ENCODE results near the gene SORCS2. TPM values are rescaled to one million over a fixed set of nuclear protein-coding genes. Genes with fewer than 3 reads are reported as not detected.

SORCS2 gene
- total RNA-seq, 2 experiments from 2014 or later = 0.03 TPM; not detected in 1

DNA sequence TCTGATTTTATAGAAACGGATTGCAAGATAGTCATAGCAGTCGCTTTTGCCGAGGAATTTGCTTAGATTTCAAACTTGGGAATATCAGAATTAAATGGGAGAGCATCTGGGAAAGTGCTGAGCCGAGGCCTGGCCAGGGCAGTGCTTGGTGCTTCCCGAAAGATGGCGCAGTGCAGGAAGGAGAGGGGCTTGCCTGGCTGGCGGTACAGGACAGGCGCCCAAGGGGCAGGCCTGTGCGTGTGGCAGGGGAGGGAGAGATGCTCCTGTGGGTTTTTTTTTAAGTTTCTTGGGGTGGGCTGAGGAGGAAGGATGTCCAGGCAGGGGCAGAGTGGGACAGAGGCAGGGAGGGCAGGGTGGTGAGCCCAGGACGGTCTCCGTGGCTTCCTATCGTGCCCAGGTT is 506.2 kb downstream of the SORCS2 start:
- Histone ChIP-seq H4K20me1 (ENCODE audit: insufficient read depth, low read length) (no peaks in the 10 kb centered on the region), H3K4me2 (ENCODE audit: low read length) (no peak overlapping the region), H3K27ac (ENCODE audit: low read depth, low read length, poor library complexity, severe bottlenecking) (no peak overlapping the region), H3K9me2 (ENCODE audit: insufficient read depth, low read length) (no peaks in the 10 kb centered on the region), H3K79me2 (ENCODE audit: insufficient read depth, low read depth, low read length) (no peaks in the 10 kb centered on the region), H3K9me3 (ENCODE audit: low read length) (no peaks in the 10 kb centered on the region), H3K4me3 (ENCODE audit: low read depth, low read length, poor library complexity, severe bottlenecking) (no peak overlapping the region), H3K4me1 (ENCODE audit: insufficient read depth, low read length, poor library complexity, severe bottlenecking) (no peaks in the 10 kb centered on the region), H3K36me3 (ENCODE audit: insufficient read depth, low read length) (no peaks in the 10 kb centered on the region), H2AFZ (ENCODE audit: low read length) (no peak overlapping the region)
- POLR2A ChIA-PET = no interaction called here
- TF ChIP-seq, protein P1, sequence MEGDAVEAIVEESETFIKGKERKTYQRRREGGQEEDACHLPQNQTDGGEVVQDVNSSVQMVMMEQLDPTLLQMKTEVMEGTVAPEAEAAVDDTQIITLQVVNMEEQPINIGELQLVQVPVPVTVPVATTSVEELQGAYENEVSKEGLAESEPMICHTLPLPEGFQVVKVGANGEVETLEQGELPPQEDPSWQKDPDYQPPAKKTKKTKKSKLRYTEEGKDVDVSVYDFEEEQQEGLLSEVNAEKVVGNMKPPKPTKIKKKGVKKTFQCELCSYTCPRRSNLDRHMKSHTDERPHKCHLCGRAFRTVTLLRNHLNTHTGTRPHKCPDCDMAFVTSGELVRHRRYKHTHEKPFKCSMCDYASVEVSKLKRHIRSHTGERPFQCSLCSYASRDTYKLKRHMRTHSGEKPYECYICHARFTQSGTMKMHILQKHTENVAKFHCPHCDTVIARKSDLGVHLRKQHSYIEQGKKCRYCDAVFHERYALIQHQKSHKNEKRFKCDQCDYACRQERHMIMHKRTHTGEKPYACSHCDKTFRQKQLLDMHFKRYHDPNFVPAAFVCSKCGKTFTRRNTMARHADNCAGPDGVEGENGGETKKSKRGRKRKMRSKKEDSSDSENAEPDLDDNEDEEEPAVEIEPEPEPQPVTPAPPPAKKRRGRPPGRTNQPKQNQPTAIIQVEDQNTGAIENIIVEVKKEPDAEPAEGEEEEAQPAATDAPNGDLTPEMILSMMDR (conservative IDR thresholded peaks at IDR 0.05; ENCODE audit: low read length) = no peak
- TF ChIP-seq EZH2phosphoT487 (IDR thresholded peaks at IDR 0.05; ENCODE audit: borderline replicate concordance, low read depth, low read length) = no peak
- intact Hi-C loops (cut with micrococcal nuclease; ENCODE audit: unreplicated experiment) = no loop called here
- CTCF ChIA-PET (ENCODE audit: unreplicated experiment) = no interaction called here
- no peak for DNase-seq (ENCODE audit: low spot score)
- BruUV-seq (replicated peaks) = no TSS peak

DNA sequence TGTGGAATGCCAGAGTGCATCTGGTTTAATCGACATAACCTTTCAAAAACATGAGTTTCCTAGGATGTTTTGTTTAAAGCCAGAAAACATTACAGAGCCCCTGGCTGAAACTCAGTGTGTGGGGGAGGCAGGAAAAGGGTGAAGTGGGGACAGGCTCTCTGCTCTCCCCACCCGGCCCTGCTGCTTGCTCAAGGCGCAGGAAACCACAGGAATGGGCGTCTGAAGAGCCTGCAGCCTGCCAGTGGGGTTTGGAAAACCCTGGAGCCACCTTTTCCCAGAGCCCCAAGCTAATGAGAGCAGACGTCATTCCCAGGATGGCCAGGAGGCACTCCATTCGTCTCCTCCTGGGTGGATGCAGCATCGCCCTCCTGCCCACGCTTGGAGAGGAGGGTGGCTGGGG is 506.7 kb downstream of the SORCS2 start:
- no peak overlapping the region for H3K27ac ChIP-seq (ENCODE audit: low read depth, low read length, poor library complexity, severe bottlenecking)
- TF ChIP-seq, protein P1 (conservative IDR thresholded peaks at IDR 0.05; ENCODE audit: low read length) = no peak
- TF ChIP-seq EZH2phosphoT487 (IDR thresholded peaks at IDR 0.05; ENCODE audit: borderline replicate concordance, low read depth, low read length) = no peak
- no peak overlapping the region for H3K4me3 ChIP-seq (ENCODE audit: low read depth, low read length, poor library complexity, severe bottlenecking)
- DNase-seq (ENCODE audit: low spot score) = no peak
- H3K9me2 ChIP-seq (ENCODE audit: insufficient read depth, low read length) = no peaks in the 10 kb centered on the region
- no peaks in the 10 kb centered on the region for H3K4me1 ChIP-seq (ENCODE audit: insufficient read depth, low read length, poor library complexity, severe bottlenecking)
- intact Hi-C loops (cut with micrococcal nuclease; ENCODE audit: unreplicated experiment) = no loop called here
- no peaks in the 10 kb centered on the region for H3K79me2 ChIP-seq (ENCODE audit: insufficient read depth, low read depth, low read length)
- H2AFZ ChIP-seq (ENCODE audit: low read length) = no peak overlapping the region
- CTCF ChIA-PET (ENCODE audit: unreplicated experiment) = no interaction called here
- POLR2A ChIA-PET = no interaction called here
- BruUV-seq (replicated peaks) = no TSS peak
- no peaks in the 10 kb centered on the region for H4K20me1 ChIP-seq (ENCODE audit: insufficient read depth, low read length)
- H3K4me2 ChIP-seq (ENCODE audit: low read length) = no peak overlapping the region
- H3K9me3 ChIP-seq (ENCODE audit: low read length) = no peaks in the 10 kb centered on the region
- H3K36me3 ChIP-seq (ENCODE audit: insufficient read depth, low read length) = no peaks in the 10 kb centered on the region

DNA sequence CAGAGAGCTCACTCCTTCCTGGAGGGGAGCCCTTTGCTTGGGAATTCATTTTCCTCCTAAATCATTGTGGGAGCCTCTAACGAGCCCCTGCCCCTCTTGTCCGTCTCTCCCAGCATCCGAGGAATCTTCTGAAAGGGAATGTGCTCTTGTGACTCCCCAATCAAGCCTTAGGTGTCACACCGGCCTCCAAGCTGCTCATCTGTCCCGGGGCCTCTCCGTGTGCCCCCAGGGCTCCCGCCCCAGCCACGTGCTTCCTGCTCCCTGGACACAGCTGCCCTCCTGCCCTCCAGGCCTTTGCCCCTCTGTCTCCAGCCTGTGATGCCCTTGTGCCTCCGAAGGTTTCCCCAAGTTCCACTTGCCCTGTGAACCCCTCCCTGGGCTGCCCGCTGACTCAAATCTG is 507.5 kb downstream of the SORCS2 start:
- POLR2A ChIA-PET = no interaction called here

More for the DNA sequence above, 507.5 kb downstream of the SORCS2 start:
- intact Hi-C loops (cut with micrococcal nuclease; ENCODE audit: unreplicated experiment) = no loop called here
- Histone ChIP-seq H4K20me1 (ENCODE audit: insufficient read depth, low read length) (no peaks in the 10 kb centered on the region), H3K4me3 (ENCODE audit: low read depth, low read length, poor library complexity, severe bottlenecking) (no peak overlapping the region), H3K27ac (ENCODE audit: low read depth, low read length, poor library complexity, severe bottlenecking) (no peak overlapping the region), H3K9me3 (ENCODE audit: low read length) (no peaks in the 10 kb centered on the region), H3K4me1 (ENCODE audit: insufficient read depth, low read length, poor library complexity, severe bottlenecking) (no peaks in the 10 kb centered on the region), H2AFZ (ENCODE audit: low read length) (no peak overlapping the region), H3K79me2 (ENCODE audit: insufficient read depth, low read depth, low read length) (no peaks in the 10 kb centered on the region), H3K36me3 (ENCODE audit: insufficient read depth, low read length) (no peaks in the 10 kb centered on the region), H3K9me2 (ENCODE audit: insufficient read depth, low read length) (no peaks in the 10 kb centered on the region), H3K4me2 (ENCODE audit: low read length) (no peak overlapping the region)
- no TSS peak for BruUV-seq (replicated peaks)
- TF ChIP-seq EZH2phosphoT487 (IDR thresholded peaks at IDR 0.05; ENCODE audit: borderline replicate concordance, low read depth, low read length) = no peak
- TF ChIP-seq, protein P1 (conservative IDR thresholded peaks at IDR 0.05; ENCODE audit: low read length) = no peak
- CTCF ChIA-PET (ENCODE audit: unreplicated experiment) = no interaction called here
- DNase-seq (ENCODE audit: low spot score) = no peak

Measured in OCI-LY7 (cell line).